ENCODE results near the gene GALNT2. TPM values are rescaled to one million over a fixed set of nuclear protein-coding genes. Genes with fewer than 3 reads are reported as not detected.

Gene GALNT2
- total and polyA plus RNA-seq, 9 of the 15 experiments (the other 6 are each of a cell fraction or from before 2014, with no cell fraction given): 1.6 to 106 (median 51.9) TPM

- TF ChIP-seq ZNF280B (CRISPR knock-in tag; IDR thresholded peaks at IDR 0.05) (peak; percentile 64; the same call in 1 of the 2 replicates), ZNF253 (CRISPR knock-in tag; conservative IDR thresholded peaks at IDR 0.05) (0 out of 2 replicates have a peak, but pooled peaks have one; percentile 67), HLTF (IDR thresholded peaks at IDR 0.05) (no peak), ZNF239 (CRISPR knock-in tag; IDR thresholded peaks at IDR 0.05) (peak; percentile 92), HNRNPL (IDR thresholded peaks at IDR 0.05; ENCODE audit: low read depth, low read length) (no peak), FOXK2 (conservative IDR thresholded peaks at IDR 0.05 in 1 of 2, IDR thresholded peaks at IDR 0.05 in 1 of 2; ENCODE audit: low read depth in 2 of 2) (no peak), CREB5 (CRISPR knock-in tag; IDR thresholded peaks at IDR 0.05) (peak; percentile 76), CHD2 (IDR thresholded peaks at IDR 0.05; ENCODE audit: low read depth, low read length) (no peak), ESRRA (IDR thresholded peaks at IDR 0.05; ENCODE audit: borderline replicate concordance, low read depth) (peak; percentile 84; the same call in 1 of the 2 replicates), ZC3H8 (IDR thresholded peaks at IDR 0.05) (no peak), CC2D1A (IDR thresholded peaks at IDR 0.05) (no peak), ZKSCAN8 (CRISPR knock-in tag; IDR thresholded peaks at IDR 0.05) (peak; percentile 94), LEF1 (IDR thresholded peaks at IDR 0.05) (no peak), ZNF146 (CRISPR knock-in tag; IDR thresholded peaks at IDR 0.05; ENCODE audit: unreplicated experiment) (no peak), TCF7 (IDR thresholded peaks at IDR 0.05; ENCODE audit: borderline replicate concordance) (no peak), ATF1 (CRISPR knock-in tag; IDR thresholded peaks at IDR 0.05) (no peak), ATF1 (tag; IDR thresholded peaks at IDR 0.05) (peak; percentile 49), ZNF445 (CRISPR knock-in tag; IDR thresholded peaks at IDR 0.05; ENCODE audit: low read depth) (peak; percentile 77), NFATC3 (IDR thresholded peaks at IDR 0.05) (no peak), POLR2G (IDR thresholded peaks at IDR 0.05; ENCODE audit: low read depth, low read length) (no peak), KLF16 (IDR thresholded peaks at IDR 0.05) (no peak)
- TF ChIP-seq, protein P1, sequence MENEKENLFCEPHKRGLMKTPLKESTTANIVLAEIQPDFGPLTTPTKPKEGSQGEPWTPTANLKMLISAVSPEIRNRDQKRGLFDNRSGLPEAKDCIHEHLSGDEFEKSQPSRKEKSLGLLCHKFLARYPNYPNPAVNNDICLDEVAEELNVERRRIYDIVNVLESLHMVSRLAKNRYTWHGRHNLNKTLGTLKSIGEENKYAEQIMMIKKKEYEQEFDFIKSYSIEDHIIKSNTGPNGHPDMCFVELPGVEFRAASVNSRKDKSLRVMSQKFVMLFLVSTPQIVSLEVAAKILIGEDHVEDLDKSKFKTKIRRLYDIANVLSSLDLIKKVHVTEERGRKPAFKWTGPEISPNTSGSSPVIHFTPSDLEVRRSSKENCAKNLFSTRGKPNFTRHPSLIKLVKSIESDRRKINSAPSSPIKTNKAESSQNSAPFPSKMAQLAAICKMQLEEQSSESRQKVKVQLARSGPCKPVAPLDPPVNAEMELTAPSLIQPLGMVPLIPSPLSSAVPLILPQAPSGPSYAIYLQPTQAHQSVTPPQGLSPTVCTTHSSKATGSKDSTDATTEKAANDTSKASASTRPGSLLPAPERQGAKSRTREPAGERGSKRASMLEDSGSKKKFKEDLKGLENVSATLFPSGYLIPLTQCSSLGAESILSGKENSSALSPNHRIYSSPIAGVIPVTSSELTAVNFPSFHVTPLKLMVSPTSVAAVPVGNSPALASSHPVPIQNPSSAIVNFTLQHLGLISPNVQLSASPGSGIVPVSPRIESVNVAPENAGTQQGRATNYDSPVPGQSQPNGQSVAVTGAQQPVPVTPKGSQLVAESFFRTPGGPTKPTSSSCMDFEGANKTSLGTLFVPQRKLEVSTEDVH (IDR thresholded peaks at IDR 0.05; ENCODE audit: low read depth, partially characterized antibody): no peak
- TF ChIP-seq, protein P2, sequence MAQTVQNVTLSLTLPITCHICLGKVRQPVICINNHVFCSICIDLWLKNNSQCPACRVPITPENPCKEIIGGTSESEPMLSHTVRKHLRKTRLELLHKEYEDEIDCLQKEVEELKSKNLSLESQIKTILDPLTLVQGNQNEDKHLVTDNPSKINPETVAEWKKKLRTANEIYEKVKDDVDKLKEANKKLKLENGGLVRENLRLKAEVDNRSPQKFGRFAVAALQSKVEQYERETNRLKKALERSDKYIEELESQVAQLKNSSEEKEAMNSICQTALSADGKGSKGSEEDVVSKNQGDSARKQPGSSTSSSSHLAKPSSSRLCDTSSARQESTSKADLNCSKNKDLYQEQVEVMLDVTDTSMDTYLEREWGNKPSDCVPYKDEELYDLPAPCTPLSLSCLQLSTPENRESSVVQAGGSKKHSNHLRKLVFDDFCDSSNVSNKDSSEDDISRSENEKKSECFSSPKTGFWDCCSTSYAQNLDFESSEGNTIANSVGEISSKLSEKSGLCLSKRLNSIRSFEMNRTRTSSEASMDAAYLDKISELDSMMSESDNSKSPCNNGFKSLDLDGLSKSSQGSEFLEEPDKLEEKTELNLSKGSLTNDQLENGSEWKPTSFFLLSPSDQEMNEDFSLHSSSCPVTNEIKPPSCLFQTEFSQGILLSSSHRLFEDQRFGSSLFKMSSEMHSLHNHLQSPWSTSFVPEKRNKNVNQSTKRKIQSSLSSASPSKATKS (CRISPR knock-in tag; IDR thresholded peaks at IDR 0.05): peak; percentile 91
Observed at GRCh38 chr1:230151924-230152468, 85.0 kb downstream of the GALNT2 start (continued).

Measured in K562 (cell line).